ENCODE data around the gene NEURL1B.
"Not testable (repeated sequence)": the region's sequence is repeated elsewhere in the genome, so short reads cannot be mapped to it uniquely, and the experiment has no call there.

NEURL1B gene

GRCh38 chr5:172635038-172635437 is 6.0 kb upstream of the NEURL1B start:
- no peak for DNase-seq

- no peak for DNase-seq
Measured at GRCh38 chr5:172636279-172637050, 4.6 kb upstream of the NEURL1B start.

GRCh38 chr5:172637110-172637580 is 3.9 kb upstream of the NEURL1B start:
- DNase-seq, result no peak

GRCh38 chr5:172637740-172638139 is 3.3 kb upstream of the NEURL1B start:
- no peak for DNase-seq

- DNase-seq, result no peak
Measured at GRCh38 chr5:172638209-172638768, 2.8 kb upstream of the NEURL1B start.

- DNase-seq, result no peak
Measured at GRCh38 chr5:172640139-172640538, 924 bp upstream of the NEURL1B start.

- DNase-seq, result no peak
Measured at GRCh38 chr5:172641359-172642050, 442 bp downstream of the NEURL1B start.

- DNase-seq, result no peak
Measured at GRCh38 chr5:172642051-172642409, 967 bp downstream of the NEURL1B start.

- no peak for DNase-seq
Measured at GRCh38 chr5:172642486-172642885, 1.4 kb downstream of the NEURL1B start.

- no peak for DNase-seq
Measured at GRCh38 chr5:172642926-172643871, 2.1 kb downstream of the NEURL1B start.

GRCh38 chr5:172644266-172644665 is 3.2 kb downstream of the NEURL1B start:
- no peak for DNase-seq

- DNase-seq, result no peak
Measured at GRCh38 chr5:172644711-172645110, 3.6 kb downstream of the NEURL1B start.

GRCh38 chr5:172645271-172646055 is 4.4 kb downstream of the NEURL1B start:
- DNase-seq, result no peak

- no peak for DNase-seq
Measured at GRCh38 chr5:172646716-172647285, 5.7 kb downstream of the NEURL1B start.

- DNase-seq, result no peak
Measured at GRCh38 chr5:172647352-172648012, 6.4 kb downstream of the NEURL1B start.

GRCh38 chr5:172648013-172648381 is 6.9 kb downstream of the NEURL1B start:
- no peak for DNase-seq

GRCh38 chr5:172648755-172649154 is 7.7 kb downstream of the NEURL1B start:
- DNase-seq, result no peak

- DNase-seq, result not testable (repeated sequence)
Measured at GRCh38 chr5:172656496-172656895, 15.4 kb downstream of the NEURL1B start.

- DNase-seq, result not testable (repeated sequence)
Measured at GRCh38 chr5:172657524-172658233, 16.6 kb downstream of the NEURL1B start.

- no peak for DNase-seq
Measured at GRCh38 chr5:172658391-172658790, 17.3 kb downstream of the NEURL1B start.

Data from activated CD4-positive, alpha-beta T cell treated with anti-CD3 and anti-CD28 coated beads, Interleukin-2, Interleukin-6, amounts not matched to agents 100 ng/mL and 50 ng/mL, durations not matched to agents 16 hours and 8 hours (primary cell).